AG04449 (cell line): ENCODE results near the gene XYLT2.

ENCODE experiments used
- CTCF ChIA-PET: fragments of 350-600 bp; formaldehyde crosslinking; extraction: SDS; loops from one replicate; lab custom pipeline; 2021; ENCODE audit warnings: antibody characterized with exemption; lab: Yijun Ruan, JAX
- POLR2A ChIA-PET: fragments of 400-600, 350-600 bp; formaldehyde crosslinking; extraction: SDS; loops from one replicate; lab custom pipeline; 2020; ENCODE audit warnings: antibody characterized with exemption, inconsistent platforms; lab: Yijun Ruan, JAX
- DNase-seq: peaks from one replicate; pipeline ENCODE4 v3.0.0-alpha.2; 2010; ENCODE audit warnings: low read depth, low spot score
- H3K4me3 ChIP-seq: 2 replicates; pipeline ENCODE4 v1.5.1; 2011; ENCODE audit warnings: low read depth, mild to moderate bottlenecking, control low read depth, low read length
- CTCF ChIP-seq: IDR thresholded peaks from one replicate; pipeline ENCODE4 v1.5.1; 2011; ENCODE audit warnings: mild to moderate bottlenecking, moderate library complexity, low read length, control low read depth, inconsistent platforms; ENCODE audit not compliant: insufficient read depth; ENCODE audit errors: missing control alignments

The XYLT2 gene

GRCh38 chr17:50303051-50303450, 42.9 kb upstream of the XYLT2 start:
- DNase-seq, result no peak
- CTCF ChIA-PET, result interaction anchor here (1.4 to 17.1 kb wide), 3 partner anchors 133 to 209 kb away, joined by 4 to 455 read pairs (median 7); partner anchors contain the start of genes PDK2 and SGCA
- no peak for TF ChIP-seq CTCF
- POLR2A ChIA-PET, result no interaction called here
- no peak overlapping the region for H3K4me3 ChIP-seq

DNA sequence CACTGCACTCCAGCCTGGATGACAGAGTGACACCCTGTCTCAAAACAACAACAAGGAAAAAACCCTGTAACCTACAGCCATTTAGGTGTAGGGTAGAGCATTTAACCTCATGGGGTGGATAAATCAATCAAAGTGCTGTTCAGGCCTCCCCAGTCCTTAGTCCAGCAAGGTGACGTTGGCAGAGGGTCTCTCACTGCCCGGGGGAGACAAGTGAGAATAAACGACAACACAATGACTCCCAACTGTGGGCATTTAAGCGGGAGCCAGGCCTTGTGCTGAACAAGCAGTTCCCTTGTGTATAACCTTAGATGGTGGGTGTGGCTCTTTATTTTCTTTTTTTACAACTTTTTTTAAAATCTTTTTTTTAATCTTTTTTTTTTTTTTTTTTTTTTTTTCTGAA, 42.3 kb upstream of the XYLT2 start:
- DNase-seq, result no peak
- ChIA-PET CTCF (interaction anchor here (2.0 to 17.1 kb wide), 2 partner anchors 134 to 209 kb away, joined by 7 to 455 read pairs; partner anchors contain the start of genes PDK2 and SGCA), POLR2A (no interaction called here)
- no peak overlapping the region for H3K4me3 ChIP-seq
- no peak for TF ChIP-seq CTCF

GRCh38 chr17:50304781-50305404, 41.0 kb upstream of the XYLT2 start:
- POLR2A ChIA-PET, result no interaction called here
- CTCF ChIA-PET, result interaction anchor here (1.3 to 5.9 kb wide), 4 partner anchors 8 to 210 kb away, joined by 3 to 71 read pairs (median 11); partner anchors contain the start of gene PDK2
- H3K4me3 ChIP-seq, result no peak overlapping the region
- DNase-seq, result no peak
- TF ChIP-seq CTCF, result no peak

- no peak for TF ChIP-seq CTCF
- no peak for DNase-seq
- no peak overlapping the region for H3K4me3 ChIP-seq
- ChIA-PET POLR2A (no interaction called here), CTCF (interaction anchor here (1.3 to 5.9 kb wide), 2 partner anchors 11 to 138 kb away, joined by 4 to 71 read pairs; no protein-coding TSS in a partner anchor)
Observed at GRCh38 chr17:50307654-50308053, 38.3 kb upstream of the XYLT2 start.

DNA sequence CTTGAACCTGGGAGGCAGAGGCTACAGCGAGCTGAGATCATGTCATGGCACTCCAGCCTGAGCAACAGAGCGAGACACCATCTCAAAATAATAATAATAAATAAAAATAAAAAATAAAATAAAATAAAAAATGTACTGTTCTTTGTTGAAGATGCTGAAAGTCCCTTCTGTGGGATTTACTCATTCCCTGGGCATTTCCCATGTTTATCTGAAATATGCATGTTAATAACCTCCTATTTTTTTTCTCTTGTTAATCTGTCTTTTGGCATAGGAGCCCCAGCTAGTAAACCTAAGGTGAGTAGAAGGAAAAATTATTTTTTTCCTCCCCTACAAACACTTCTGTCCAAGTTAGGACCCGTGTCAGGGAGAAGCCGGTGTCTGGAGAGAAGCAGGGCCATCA, 37.3 kb upstream of the XYLT2 start:
- no peak for DNase-seq
- H3K4me3 ChIP-seq, result no peak overlapping the region
- ChIA-PET CTCF (interaction anchor here (1.0 to 5.9 kb wide), 7 partner anchors 9 to 214 kb away, joined by 3 to 71 read pairs (median 4); no protein-coding TSS in a partner anchor), POLR2A (interaction anchor here (1.0 kb wide), 1 partner anchor 107 kb away, joined by 3 read pairs; the partner anchor contains the start of gene COL1A1)
- TF ChIP-seq CTCF, result no peak

DNA sequence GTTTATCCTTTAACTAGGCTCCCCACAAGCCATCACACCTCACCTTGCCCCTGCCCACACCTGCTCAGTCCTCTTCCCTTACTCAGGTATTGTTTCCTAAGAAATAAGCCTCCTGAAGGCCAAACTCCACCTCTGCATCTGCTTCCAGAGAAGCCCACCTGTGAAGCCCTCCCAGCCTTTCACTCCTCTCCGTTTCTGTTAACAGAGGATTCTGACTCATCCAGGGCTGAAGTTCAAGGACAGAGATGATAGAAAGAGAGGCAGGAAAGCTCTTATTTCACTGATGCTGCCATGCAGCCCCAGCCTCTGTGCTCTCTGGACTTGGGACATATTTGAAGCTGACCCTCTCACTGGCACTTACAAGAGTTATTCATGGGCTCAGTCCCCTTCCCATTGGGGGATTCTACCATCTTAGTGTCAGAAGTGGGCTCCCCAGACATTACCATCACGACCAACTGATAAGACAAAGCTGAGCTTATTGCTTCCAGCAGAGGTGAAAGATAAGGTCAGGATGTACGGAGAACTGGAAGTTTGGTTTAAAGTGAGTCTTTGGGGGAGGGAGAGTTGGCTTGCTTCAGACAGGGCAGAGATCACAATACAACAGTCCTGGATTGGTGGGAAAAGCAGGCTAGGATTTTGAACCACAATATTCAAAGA, 35.3 kb upstream of the XYLT2 start:
- CTCF ChIA-PET, result interaction anchor here (0.6 to 1.4 kb wide), 5 partner anchors 10 to 314 kb away, joined by 3 to 4 read pairs (median 3); no protein-coding TSS in a partner anchor
- no peak for DNase-seq

More for the DNA sequence above, 35.3 kb upstream of the XYLT2 start:
- no peak overlapping the region for H3K4me3 ChIP-seq
- TF ChIP-seq CTCF, result no peak
- POLR2A ChIA-PET, result no interaction called here
